Measurements from ENCODE around the gene REXO5.

- no peak for TF ChIP-seq ZC3H10 (CRISPR knock-in tag; IDR thresholded peaks at IDR 0.05)
- TF ChIP-seq ZNF70 (CRISPR knock-in tag; IDR thresholded peaks at IDR 0.05), result no peak
- no peak for TF ChIP-seq CSRNP3 (CRISPR knock-in tag; IDR thresholded peaks at IDR 0.05)
- no peak for TF ChIP-seq RARB (CRISPR knock-in tag; IDR thresholded peaks at IDR 0.05)
- TF ChIP-seq ZFP30 (CRISPR knock-in tag; IDR thresholded peaks at IDR 0.05), result no peak
- TF ChIP-seq SNAI2 (CRISPR knock-in tag; IDR thresholded peaks at IDR 0.05), result no peak
- no peak for TF ChIP-seq PPARA (CRISPR knock-in tag; IDR thresholded peaks at IDR 0.05; ENCODE audit: borderline replicate concordance)
These were observed 67.8 kb downstream of the REXO5 start for GRCh38 chr16:20874088-20874581.

All from SK-N-SH treated with all-trans-retinoic acid at 6 μM for 48 hours (cell line).